WERI-Rb-1 (cell line): ENCODE results near the gene DIAPH3.
"Not testable (repeated sequence)": the region's sequence is repeated elsewhere in the genome, so short reads cannot be mapped to it uniquely, and the experiment has no call there.

Experiments
- DNase-seq: peaks from one replicate; pipeline ENCODE4 v3.0.0-alpha.2; 2020
- H3K27ac ChIP-seq: fragments of 250-450 bp; sonication (Bioruptor Pico); 2 replicates; pipeline ENCODE4 v1.5.1; 2020; ENCODE audit warnings: mild to moderate bottlenecking, moderate library complexity
- H3K27me3 ChIP-seq: fragments of 250-450 bp; sonication (Bioruptor Pico); 2 replicates; pipeline ENCODE4 v1.5.1; 2021; ENCODE audit warnings: mild to moderate bottlenecking, low read depth, moderate library complexity; ENCODE audit not compliant: insufficient read depth, severe bottlenecking
- H3K36me3 ChIP-seq: fragments of 250-450 bp; sonication (Bioruptor Pico); 2 replicates; pipeline ENCODE4 v1.5.1; 2020; ENCODE audit warnings: mild to moderate bottlenecking, moderate library complexity
- H3K4me3 ChIP-seq: 2 replicates; pipeline ENCODE4 v1.5.1; 2011; ENCODE audit warnings: low read depth, mild to moderate bottlenecking, control low read depth, low read length
- H3K9me3 ChIP-seq: fragments of 250-450 bp; sonication (Bioruptor Pico); 2 replicates; pipeline ENCODE4 v1.5.1; 2021; ENCODE audit warnings: mild to moderate bottlenecking, moderate library complexity; ENCODE audit not compliant: severe bottlenecking
- CTCF ChIP-seq: IDR thresholded peaks from 2 replicates; pipeline ENCODE4 v1.5.1; 2011; ENCODE audit warnings: low read depth, mild to moderate bottlenecking, control low read depth, inconsistent platforms, low read length

Gene DIAPH3

GRCh38 chr13:60201286-60201685, 37.6 kb upstream of the DIAPH3 start:
- Histone ChIP-seq H3K36me3 (no peaks in the 10 kb centered on the region), H3K27ac (no peak overlapping the region), H3K27me3 (no peaks in the 10 kb centered on the region), H3K4me3 (no peak overlapping the region), H3K9me3 (no peaks in the 10 kb centered on the region)
- no peak for DNase-seq
- no peak for TF ChIP-seq CTCF

- not testable (repeated sequence) for H3K27me3 ChIP-seq, H3K27ac ChIP-seq, H3K36me3 ChIP-seq, H3K4me3 ChIP-seq, H3K9me3 ChIP-seq, DNase-seq
These were observed 32.2 kb upstream of the DIAPH3 start for GRCh38 chr13:60195893-60196292.

- DNase-seq = no peak
- no peak overlapping the region for H3K27ac ChIP-seq
- no peaks in the 10 kb centered on the region for H3K36me3 ChIP-seq
- no peaks in the 10 kb centered on the region for H3K9me3 ChIP-seq
- TF ChIP-seq CTCF = no peak
- no peak overlapping the region for H3K4me3 ChIP-seq
- H3K27me3 ChIP-seq = no peaks in the 10 kb centered on the region
These were observed 19.2 kb upstream of the DIAPH3 start for GRCh38 chr13:60182907-60183306.

GRCh38 chr13:60178327-60178726, 14.6 kb upstream of the DIAPH3 start:
- no peaks in the 10 kb centered on the region for H3K9me3 ChIP-seq
- no peak overlapping the region for H3K4me3 ChIP-seq
- H3K27me3 ChIP-seq = no peaks in the 10 kb centered on the region
- no peak for DNase-seq
- no peak overlapping the region for H3K27ac ChIP-seq
- TF ChIP-seq CTCF = no peak
- H3K36me3 ChIP-seq = no peaks in the 10 kb centered on the region

- Histone ChIP-seq H3K9me3 (no peaks in the 10 kb centered on the region), H3K27me3 (no peaks in the 10 kb centered on the region), H3K4me3 (no peak overlapping the region), H3K36me3 (no peaks in the 10 kb centered on the region), H3K27ac (no peak overlapping the region)
- TF ChIP-seq CTCF = no peak
- no peak for DNase-seq
These were observed 11.8 kb upstream of the DIAPH3 start for GRCh38 chr13:60175571-60175970.

GRCh38 chr13:60174113-60174512, 10.4 kb upstream of the DIAPH3 start:
- Histone ChIP-seq H3K9me3 (no peaks in the 10 kb centered on the region), H3K36me3 (no peaks in the 10 kb centered on the region), H3K27me3 (no peaks in the 10 kb centered on the region), H3K4me3 (no peak overlapping the region), H3K27ac (no peak overlapping the region)
- TF ChIP-seq CTCF = no peak
- no peak for DNase-seq
